A549 (cell line): Measurements from ENCODE around the gene OSBPL9. TPM values are rescaled to one million over a fixed set of nuclear protein-coding genes. Genes with fewer than 3 reads are reported as not detected.

Source experiments
- ATAC-seq, 2 experiments: fragments of 200-7000 bp in 1 of 2; fragments of >200 bp in 1 of 2; cut with Nextera tagmentation in 1 of 2; cut with Tn5 transposase in 1 of 2; 3 replicates each; pipeline versions ENCODE4 v1.8.0 to v1.9.1; 2018 to 2020; ENCODE audit warnings: mild to moderate bottlenecking in 1 of 2, moderate library complexity in 1 of 2
- CTCF ChIA-PET: fragments of 300-600 bp; sonication (Branson Sonifier 250); formaldehyde crosslinking; extraction: SDS; loops from one replicate; lab custom pipeline; 2021; ENCODE audit warnings: antibody characterized with exemption, inconsistent platforms; lab: Yijun Ruan, JAX
- POLR2A ChIA-PET: fragments of 350-600 bp; formaldehyde crosslinking; extraction: SDS; loops from one replicate; lab custom pipeline; 2021; ENCODE audit warnings: antibody characterized with exemption, inconsistent platforms; lab: Yijun Ruan, JAX
- DNase-seq, 2 experiments: peaks; one replicate each; pipeline versions ENCODE4 v3.0.0 to v3.0.0-alpha.2; 2011 to 2016; ENCODE audit warnings: low read depth in 1 of 2, low spot score in 1 of 2
- FAIRE-seq: peaks from 2 replicates; lab custom pipeline; 2011; peaks lifted over from hg19 to GRCh38; lab: Jason Lieb, UNC
- H3K27ac ChIP-seq, 2 experiments: fragments of >200 bp; sonication (Bioruptor Twin); formaldehyde crosslinking; 3 replicates each; pipeline ENCODE4 v1.5.1; 2016 to 2017
- H3K4me1 ChIP-seq: fragments of >200 bp; sonication (Bioruptor Twin); formaldehyde crosslinking; 3 replicates; pipeline ENCODE4 v1.6.1; 2016
- H3K4me2 ChIP-seq: fragments of >200 bp; sonication (Bioruptor Twin); formaldehyde crosslinking; 3 replicates; pipeline ENCODE4 v1.6.1; 2016
- H3K4me3 ChIP-seq: fragments of >200 bp; sonication (Bioruptor Twin); formaldehyde crosslinking; 3 replicates; pipeline ENCODE4 v1.5.1; 2016
- H3K9me3 ChIP-seq: fragments of >200 bp; sonication (Bioruptor Twin); formaldehyde crosslinking; 3 replicates; pipeline ENCODE4 v1.6.1; 2016
- BHLHE40 ChIP-seq: IDR thresholded peaks from 2 replicates; pipeline ENCODE4 v1.6.1; 2012; ENCODE audit warnings: low read depth, low read length, inconsistent platforms
- CEBPB ChIP-seq, 2 experiments: fragments of >200 bp in 1 of 2; sonication (Bioruptor Twin) in 1 of 2; formaldehyde crosslinking in 1 of 2; IDR thresholded peaks; 2 replicates each; pipeline ENCODE4 v1.6.1; 2012 to 2016
- CHD2 ChIP-seq: fragments of 150-350 bp; IDR thresholded peaks from 2 replicates; pipeline ENCODE4 v1.6.1; 2014; ENCODE audit warnings: low read length; ENCODE audit not compliant: partially characterized antibody
- CHD4 ChIP-seq: fragments of 200-600 bp; sonication (generic); IDR thresholded peaks from 2 replicates; pipeline ENCODE4 v1.6.1; 2016; ENCODE audit warnings: antibody characterized with exemption, mild to moderate bottlenecking, borderline replicate concordance
- EHF ChIP-seq: fragments of 250-450 bp; sonication (Bioruptor Pico); IDR thresholded peaks from 2 replicates; pipeline ENCODE4 v1.5.0; 2020; ENCODE audit warnings: mild to moderate bottlenecking
- EHMT2 ChIP-seq: fragments of 200-600 bp; sonication (generic); IDR thresholded peaks from 2 replicates; pipeline ENCODE4 v1.6.1; 2016; ENCODE audit warnings: antibody characterized with exemption, low read depth, mild to moderate bottlenecking, moderate library complexity
- EP300 ChIP-seq, 2 experiments: fragments of >200 bp; sonication (Bioruptor Twin); formaldehyde crosslinking; IDR thresholded peaks; 2 replicates in 1 of 2; 3 replicates in 1 of 2; pipeline ENCODE4 v1.6.1; 2016 to 2017
- FOSL2 ChIP-seq, 2 experiments: fragments of 450-650 bp in 1 of 2; fragments of >200 bp in 1 of 2; sonication (Bioruptor Twin) in 1 of 2; formaldehyde crosslinking; IDR thresholded peaks; 2 replicates each; pipeline versions ENCODE4 v1.5.0 to v1.6.1; 2016 to 2020; ENCODE audit warnings: mild to moderate bottlenecking in 1 of 2, moderate library complexity in 1 of 2
- GATA3 ChIP-seq: IDR thresholded peaks from 2 replicates; pipeline ENCODE4 v1.6.1; 2012; ENCODE audit warnings: borderline replicate concordance
- HDAC2 ChIP-seq: fragments of 200-600 bp; sonication (generic); IDR thresholded peaks from 2 replicates; pipeline ENCODE4 v1.6.1; 2016
- HOXB5 ChIP-seq: fragments of 250-450 bp; sonication (Bioruptor Pico); IDR thresholded peaks from 2 replicates; pipeline ENCODE4 v1.5.0; 2020; ENCODE audit warnings: mild to moderate bottlenecking, moderate library complexity
- KDM1A ChIP-seq: fragments of 200-600 bp; sonication (generic); IDR thresholded peaks from 2 replicates; pipeline ENCODE4 v1.6.1; 2016; ENCODE audit warnings: low read depth, mild to moderate bottlenecking
- NFE2L2 ChIP-seq: fragments of 150-350 bp; conservative IDR thresholded peaks from 2 replicates; pipeline ENCODE4 v1.6.1; 2014; ENCODE audit warnings: low read length
- NPAS2 ChIP-seq: fragments of 250-450 bp; sonication (Bioruptor Pico); IDR thresholded peaks from 2 replicates; pipeline ENCODE4 v1.8.0; 2022; ENCODE audit warnings: mild to moderate bottlenecking, moderate library complexity, borderline replicate concordance
- NR3C1 ChIP-seq: fragments of >200 bp; sonication (Bioruptor Twin); formaldehyde crosslinking; IDR thresholded peaks from 3 replicates; pipeline ENCODE4 v1.6.1; 2017
- POLR2A ChIP-seq: IDR thresholded peaks from 2 replicates; pipeline ENCODE4 v1.6.1; 2012; ENCODE audit warnings: mild to moderate bottlenecking, low read length
- POLR2AphosphoS2 ChIP-seq: conservative IDR thresholded peaks from 2 replicates; pipeline ENCODE4 v1.6.1; 2012; ENCODE audit warnings: low read length, improper control_type of control experiment, inconsistent platforms
- RNF2 ChIP-seq: fragments of 200-600 bp; sonication (generic); IDR thresholded peaks from 2 replicates; pipeline ENCODE4 v1.6.1; 2016; ENCODE audit warnings: low read depth, mild to moderate bottlenecking, antibody characterized with exemption, moderate library complexity, borderline replicate concordance
- SMC3 ChIP-seq: fragments of >200 bp; sonication (Bioruptor Twin); formaldehyde crosslinking; IDR thresholded peaks from 3 replicates; pipeline ENCODE4 v1.6.1; 2018; ENCODE audit warnings: inconsistent platforms
- SREBF2 ChIP-seq: fragments of 450-650 bp; IDR thresholded peaks from 2 replicates; pipeline ENCODE4 v1.6.1; 2014; ENCODE audit warnings: mild to moderate bottlenecking, moderate library complexity
- ZSCAN20 ChIP-seq: fragments of 250-450 bp; sonication (Bioruptor Pico); IDR thresholded peaks from 2 replicates; pipeline ENCODE4 v1.8.0; 2022; ENCODE audit warnings: mild to moderate bottlenecking, moderate library complexity
- WGBS: methylation state at CpG from one replicate; pipeline ENCODE4 v1.1.6; 2017; ENCODE audit errors: missing lambda C conversion rate; 5-methylcytosine and 5-hydroxymethylcytosine counted together
- polyA plus RNA-seq, 4 experiments: library from polyadenylated mRNA; depleted of rRNA in 3 of 4; stranded (reverse); fragments of >200 nt; fragmentation: RNase III in 1 of 4; extraction: RNeasy Plus Mini Kit Qiagen cat#74134 plus additional on column Dnase treatment in 1 of 4; gene quantifications; 2 replicates in 3 of 4; 3 replicates in 1 of 4; pipeline ENCODE4 v1.2.3, GENCODE V29; 2011 to 2017
- TF ChIP-seq, protein P1 (sequence below): fragments of 250-450 bp; sonication (Bioruptor Pico); IDR thresholded peaks from 2 replicates; pipeline ENCODE4 v1.5.0; 2020; ENCODE audit warnings: low read depth, mild to moderate bottlenecking, moderate library complexity
- TF ChIP-seq, protein P2 (sequence below): IDR thresholded peaks from 2 replicates; pipeline ENCODE4 v1.6.1; 2012; ENCODE audit warnings: low read depth, borderline replicate concordance
- TF ChIP-seq, protein P3 (sequence below): fragments of 450-650 bp; IDR thresholded peaks from 2 replicates; pipeline ENCODE4 v1.6.1; 2014; ENCODE audit warnings: antibody characterized with exemption
- TF ChIP-seq, protein P4 (sequence below): fragments of >200 bp; sonication (Bioruptor Twin); formaldehyde crosslinking; IDR thresholded peaks from 2 replicates; pipeline ENCODE4 v1.6.1; 2016
- TF ChIP-seq, protein P5 (sequence below): fragments of 150-350 bp; IDR thresholded peaks from 2 replicates; pipeline ENCODE4 v1.6.1; 2014; ENCODE audit warnings: low read depth, mild to moderate bottlenecking, low read length

The OSBPL9 gene
- polyA plus RNA-seq, 2 of the 4 experiments (the other 2 are of a cell fraction), result 52.6 to 93.7 TPM

DNA sequence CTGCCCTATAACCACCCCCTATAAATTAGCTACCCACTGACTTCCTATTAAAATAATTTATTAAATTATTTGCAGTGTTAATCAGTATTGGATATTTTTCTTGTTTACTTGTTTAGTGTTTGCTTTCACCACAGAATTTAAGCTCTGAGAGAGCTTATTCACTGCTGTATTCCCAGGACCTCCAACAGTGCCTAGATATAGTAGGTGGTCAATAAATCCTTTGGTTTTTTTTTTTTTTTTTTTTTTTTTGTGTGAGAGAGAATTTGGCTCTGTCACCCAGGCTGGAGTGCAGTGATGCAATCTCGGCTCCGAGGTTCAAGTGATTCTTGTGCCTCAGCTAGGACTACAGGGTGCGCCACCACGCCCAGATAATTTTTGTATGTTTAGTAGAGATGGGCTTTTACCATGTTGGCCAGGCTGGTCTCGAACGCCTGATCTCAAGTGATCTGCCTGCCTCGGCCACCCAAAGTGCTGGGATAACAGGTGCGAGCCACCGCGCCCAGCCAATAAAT lies 1.1 kb upstream of the OSBPL9 start:
- no peak overlapping the region; a peak in 1 of 6 replicates for H3K27ac ChIP-seq
- peaks cover 38% of the 10 kb centered on the region for H3K4me1 ChIP-seq
- H3K4me3 ChIP-seq, result no peak overlapping the region
- POLR2A ChIA-PET, result no interaction called here
- CTCF ChIA-PET, result interaction anchor here (0.7 kb wide), 1 partner anchor 191 kb away, joined by 3 read pairs; no protein-coding TSS in a partner anchor
- TF ChIP-seq HOXB5, result no peak
- TF ChIP-seq CHD4, result no peak
- no peak for TF ChIP-seq EP300 (IDR thresholded peaks at IDR 0.05)
- no peak for TF ChIP-seq SREBF2
- TF ChIP-seq, protein P1, sequence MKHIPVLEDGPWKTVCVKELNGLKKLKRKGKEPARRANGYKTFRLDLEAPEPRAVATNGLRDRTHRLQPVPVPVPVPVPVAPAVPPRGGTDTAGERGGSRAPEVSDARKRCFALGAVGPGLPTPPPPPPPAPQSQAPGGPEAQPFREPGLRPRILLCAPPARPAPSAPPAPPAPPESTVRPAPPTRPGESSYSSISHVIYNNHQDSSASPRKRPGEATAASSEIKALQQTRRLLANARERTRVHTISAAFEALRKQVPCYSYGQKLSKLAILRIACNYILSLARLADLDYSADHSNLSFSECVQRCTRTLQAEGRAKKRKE (CRISPR knock-in tag), result no peak
- TF ChIP-seq EHF, result no peak
- TF ChIP-seq POLR2AphosphoS2, result no peak
- no peak for TF ChIP-seq HDAC2
- TF ChIP-seq CHD2, result no peak
- no peak for TF ChIP-seq SMC3
- TF ChIP-seq, protein P2, sequence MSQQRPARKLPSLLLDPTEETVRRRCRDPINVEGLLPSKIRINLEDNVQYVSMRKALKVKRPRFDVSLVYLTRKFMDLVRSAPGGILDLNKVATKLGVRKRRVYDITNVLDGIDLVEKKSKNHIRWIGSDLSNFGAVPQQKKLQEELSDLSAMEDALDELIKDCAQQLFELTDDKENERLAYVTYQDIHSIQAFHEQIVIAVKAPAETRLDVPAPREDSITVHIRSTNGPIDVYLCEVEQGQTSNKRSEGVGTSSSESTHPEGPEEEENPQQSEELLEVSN, result no peak
- TF ChIP-seq FOSL2 (IDR thresholded peaks at IDR 0.05), result no peak
- no peak for TF ChIP-seq FOSL2 (CRISPR knock-in tag; IDR thresholded peaks at IDR 0.05)
- no peak for TF ChIP-seq GATA3
- no peak for TF ChIP-seq RNF2
- TF ChIP-seq NPAS2 (CRISPR knock-in tag), result no peak
- no peak for TF ChIP-seq CEBPB (IDR thresholded peaks at IDR 0.05)
- H3K9me3 ChIP-seq, result no peaks in the 10 kb centered on the region
- ATAC-seq (no peak), DNase-seq (no peak), FAIRE-seq (no peak)
- WGBS, result 94% methylated on average over 10 of the region's 10 CpGs
- no peak overlapping the region; the same call in 2 of the 3 replicates for H3K4me2 ChIP-seq

DNA sequence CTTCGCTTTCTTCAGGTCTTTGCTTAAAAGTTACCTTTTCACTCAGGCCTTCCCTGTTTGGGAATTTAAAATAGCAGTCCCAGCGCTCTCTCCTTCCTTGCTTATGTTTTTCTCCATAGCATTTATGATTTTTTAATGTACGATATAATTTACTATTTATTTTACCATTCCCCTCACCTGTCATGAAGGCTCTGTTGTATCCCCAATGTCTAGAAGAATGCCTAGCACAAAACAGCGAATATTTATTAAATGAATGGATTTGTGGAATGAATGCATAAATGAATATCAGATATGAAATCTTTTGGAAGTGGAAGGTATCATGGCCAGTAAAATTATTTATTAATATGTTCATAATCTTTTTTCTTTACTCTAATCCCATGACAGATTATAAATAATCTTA lies 402 bp upstream of the OSBPL9 start:
- Histone ChIP-seq H3K9me3 (no peaks in the 10 kb centered on the region), H3K4me1 (peaks cover 44% of the 10 kb centered on the region), H3K27ac (peak overlapping the region; percentile 24 to 42; a peak in 2 of 6 replicates), H3K4me3 (peak overlapping the region; percentile 35), H3K4me2 (peak overlapping the region; percentile 75)
- DNase-seq, result no peak
- no peak for ATAC-seq
- no peak for FAIRE-seq
- WGBS, result 65% methylated on average over 4 of the region's 4 CpGs
- TF ChIP-seq ZSCAN20 (CRISPR knock-in tag), result no peak
- TF ChIP-seq EHF, result no peak
- TF ChIP-seq NR3C1, result no peak
- no peak for TF ChIP-seq EHMT2
- TF ChIP-seq, protein P3, sequence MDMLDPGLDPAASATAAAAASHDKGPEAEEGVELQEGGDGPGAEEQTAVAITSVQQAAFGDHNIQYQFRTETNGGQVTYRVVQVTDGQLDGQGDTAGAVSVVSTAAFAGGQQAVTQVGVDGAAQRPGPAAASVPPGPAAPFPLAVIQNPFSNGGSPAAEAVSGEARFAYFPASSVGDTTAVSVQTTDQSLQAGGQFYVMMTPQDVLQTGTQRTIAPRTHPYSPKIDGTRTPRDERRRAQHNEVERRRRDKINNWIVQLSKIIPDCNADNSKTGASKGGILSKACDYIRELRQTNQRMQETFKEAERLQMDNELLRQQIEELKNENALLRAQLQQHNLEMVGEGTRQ, result no peak
- TF ChIP-seq CHD4, result no peak
- no peak for TF ChIP-seq KDM1A
- TF ChIP-seq BHLHE40, result no peak
- no peak for TF ChIP-seq POLR2A
- TF ChIP-seq, protein P4, sequence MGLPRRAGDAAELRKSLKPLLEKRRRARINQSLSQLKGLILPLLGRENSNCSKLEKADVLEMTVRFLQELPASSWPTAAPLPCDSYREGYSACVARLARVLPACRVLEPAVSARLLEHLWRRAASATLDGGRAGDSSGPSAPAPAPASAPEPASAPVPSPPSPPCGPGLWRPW, result no peak
- TF ChIP-seq, protein P5, sequence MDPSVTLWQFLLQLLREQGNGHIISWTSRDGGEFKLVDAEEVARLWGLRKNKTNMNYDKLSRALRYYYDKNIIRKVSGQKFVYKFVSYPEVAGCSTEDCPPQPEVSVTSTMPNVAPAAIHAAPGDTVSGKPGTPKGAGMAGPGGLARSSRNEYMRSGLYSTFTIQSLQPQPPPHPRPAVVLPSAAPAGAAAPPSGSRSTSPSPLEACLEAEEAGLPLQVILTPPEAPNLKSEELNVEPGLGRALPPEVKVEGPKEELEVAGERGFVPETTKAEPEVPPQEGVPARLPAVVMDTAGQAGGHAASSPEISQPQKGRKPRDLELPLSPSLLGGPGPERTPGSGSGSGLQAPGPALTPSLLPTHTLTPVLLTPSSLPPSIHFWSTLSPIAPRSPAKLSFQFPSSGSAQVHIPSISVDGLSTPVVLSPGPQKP, result no peak
- no peak for TF ChIP-seq NFE2L2
- POLR2A ChIA-PET, result no interaction called here
- CTCF ChIA-PET, result interaction anchor here (1.6 kb wide), 1 partner anchor 153 kb away, joined by 6 read pairs; no protein-coding TSS in a partner anchor
